NCI-H1436 treated with DMSO at 0.1 percent for 48 hours (cell line): ENCODE data around the gene DIAPH3.

ENCODE experiments used
- DNase-seq: peaks from one replicate; lab custom pipeline; 2025; lab: John Stamatoyannopoulos, UW

The DIAPH3 gene

DNA sequence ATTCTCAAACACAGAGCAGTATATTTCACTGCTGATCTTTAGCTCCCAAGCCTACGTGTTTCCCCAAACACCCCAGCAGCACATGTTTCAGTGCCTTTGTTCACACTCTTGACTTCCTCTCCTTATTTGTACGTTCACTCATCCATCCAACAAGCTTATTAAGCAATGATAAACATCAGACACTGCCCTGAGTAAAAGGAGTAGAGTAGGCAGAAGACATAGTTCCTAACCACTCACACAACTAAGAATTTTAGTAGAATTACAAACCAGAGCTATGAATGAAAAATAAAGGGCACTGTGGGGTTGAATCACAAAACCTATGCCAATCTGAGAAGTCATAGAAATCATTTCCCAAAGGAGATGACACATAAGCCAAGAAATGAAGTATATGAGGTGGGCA is 213.5 kb downstream of the DIAPH3 start:
- DNase-seq = no peak

DNA sequence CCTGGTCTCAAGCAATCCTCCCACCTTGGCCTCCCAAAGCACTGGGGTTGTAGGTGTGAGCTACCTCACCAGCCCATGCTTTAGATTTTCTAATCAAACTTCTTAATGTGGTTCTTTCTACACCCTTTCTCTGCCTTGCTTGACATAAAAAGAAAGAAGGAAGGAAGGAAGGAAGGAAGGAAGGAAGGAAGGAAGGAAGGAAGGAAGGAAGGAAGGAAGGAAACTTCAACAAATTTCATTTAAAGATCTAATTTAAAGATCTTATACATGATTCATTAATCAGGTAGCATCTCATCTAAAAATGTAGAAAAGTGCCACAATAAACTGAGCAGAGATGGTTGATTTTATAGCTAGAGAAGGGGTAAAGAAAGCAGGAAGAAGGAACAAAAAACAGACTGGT is 215.0 kb downstream of the DIAPH3 start:
- no peak for DNase-seq

DNA sequence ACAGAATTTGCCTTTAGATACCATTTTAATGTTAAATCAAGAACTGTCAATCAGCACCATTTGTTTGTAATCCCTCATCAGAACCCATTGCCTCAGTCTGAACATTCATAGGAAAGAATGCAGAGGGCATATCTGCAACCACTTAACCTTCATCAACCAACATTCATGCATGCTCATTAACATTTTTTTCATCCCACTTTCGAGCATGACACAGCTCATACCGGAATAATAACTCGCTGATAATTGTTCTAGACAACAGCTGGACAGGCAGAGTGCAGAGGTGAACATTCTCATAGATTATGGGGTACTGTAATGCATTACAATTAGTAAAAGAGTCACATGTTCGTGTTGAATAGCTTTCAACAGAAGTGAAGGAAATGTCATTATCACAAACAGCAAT is 216.8 kb downstream of the DIAPH3 start:
- no peak for DNase-seq

DNA sequence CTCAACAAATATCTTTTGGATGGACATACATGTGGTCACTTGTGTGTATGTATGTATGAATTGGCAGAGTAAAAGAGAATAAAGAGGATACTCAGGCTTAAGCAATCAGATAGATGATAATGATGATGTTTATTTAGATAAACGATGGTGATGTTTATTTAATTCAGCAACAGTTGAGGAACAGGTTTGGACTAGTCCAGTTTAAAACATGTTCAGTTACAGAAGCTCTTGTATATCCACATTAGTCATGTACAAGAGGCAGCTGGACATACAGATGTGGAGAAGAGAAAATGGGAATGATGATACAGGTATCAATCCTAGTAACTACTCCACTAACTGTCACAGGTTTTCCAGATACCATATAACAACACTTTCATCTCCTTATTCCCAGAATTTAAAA is 232.1 kb downstream of the DIAPH3 start:
- DNase-seq = no peak

DNA sequence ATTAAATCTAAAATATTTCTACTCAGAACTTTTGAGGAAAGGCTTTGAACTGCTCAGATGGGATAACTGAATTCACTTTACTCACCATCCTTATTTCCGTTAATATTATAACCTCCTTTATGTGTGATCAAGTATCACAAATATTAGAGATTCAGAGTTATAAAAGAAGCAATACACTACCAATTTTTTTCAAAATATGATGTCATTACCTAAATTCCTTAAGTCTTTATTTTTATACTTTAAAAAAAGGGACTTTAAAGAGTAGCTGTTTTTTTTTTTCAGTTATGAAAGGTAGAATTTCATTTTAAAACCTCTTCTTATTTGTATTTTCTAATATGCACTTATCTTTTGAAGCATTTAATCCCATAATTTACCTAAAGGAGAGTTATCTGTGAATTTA is 239.5 kb downstream of the DIAPH3 start:
- no peak for DNase-seq

DNA sequence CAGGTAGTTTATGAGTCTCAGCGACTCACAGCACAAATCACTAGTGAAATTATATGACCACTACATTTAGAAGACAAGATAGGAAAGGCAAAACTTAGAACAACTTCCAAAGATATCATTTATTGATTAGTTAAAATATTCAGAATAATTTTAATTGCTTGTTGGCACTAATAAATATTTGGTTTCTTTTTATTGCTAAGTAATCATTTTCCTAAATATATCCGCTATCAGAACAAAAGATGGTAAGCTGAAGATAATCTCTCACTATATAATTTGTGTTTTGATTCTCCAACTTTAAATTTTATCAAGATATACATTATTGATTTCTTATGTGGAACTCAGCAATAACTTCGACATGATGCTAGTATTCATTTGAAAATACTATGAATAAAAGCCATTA is 248.5 kb downstream of the DIAPH3 start:
- no peak for DNase-seq

DNA sequence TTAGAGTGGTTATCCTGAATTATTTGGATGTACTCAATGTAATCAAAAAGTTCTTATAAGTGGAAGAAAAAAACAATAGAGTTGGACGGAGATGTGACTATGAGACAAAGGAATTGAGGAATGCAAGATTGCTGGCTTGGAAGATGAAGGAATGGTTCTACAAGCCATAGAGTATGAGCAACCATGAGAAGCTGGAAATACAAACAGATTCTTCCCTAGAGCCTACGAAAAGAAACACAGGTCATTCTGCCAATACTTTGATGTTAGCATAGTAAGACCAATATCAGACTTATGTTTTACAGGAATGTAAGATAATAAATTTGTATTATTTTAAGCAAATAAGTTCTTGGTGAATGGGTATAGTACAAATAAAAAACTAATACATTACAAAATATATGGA is 249.2 kb downstream of the DIAPH3 start:
- DNase-seq = no peak

DNA sequence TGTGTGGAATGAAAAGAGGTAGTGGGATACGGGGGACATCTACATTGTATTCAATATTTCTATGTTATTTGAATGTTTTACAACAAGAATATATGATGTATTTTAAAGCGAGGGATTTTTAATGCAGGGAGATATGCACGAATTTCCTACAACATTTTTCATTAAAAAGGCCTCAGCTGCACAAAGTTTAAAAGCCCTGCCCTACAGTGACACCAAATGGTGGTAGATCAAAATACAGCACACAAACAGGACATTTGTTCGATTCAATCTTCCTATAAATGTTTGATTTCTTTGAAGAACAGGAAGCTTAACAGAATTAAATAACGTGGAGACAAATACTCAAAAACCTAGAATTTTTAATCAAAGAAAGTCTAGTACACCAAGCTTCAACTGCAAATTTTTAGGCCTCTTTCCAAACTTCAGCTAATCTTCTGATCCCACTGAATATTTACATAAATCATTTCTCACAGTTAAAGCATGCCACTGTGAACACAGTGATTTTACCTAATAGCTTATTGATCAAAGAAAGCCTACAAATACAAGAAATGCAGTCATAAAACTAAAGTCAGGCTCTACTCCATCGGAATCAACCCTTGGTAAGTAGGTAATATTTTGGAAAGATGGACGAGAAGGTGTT is 257.2 kb downstream of the DIAPH3 start:
- DNase-seq = no peak

DNA sequence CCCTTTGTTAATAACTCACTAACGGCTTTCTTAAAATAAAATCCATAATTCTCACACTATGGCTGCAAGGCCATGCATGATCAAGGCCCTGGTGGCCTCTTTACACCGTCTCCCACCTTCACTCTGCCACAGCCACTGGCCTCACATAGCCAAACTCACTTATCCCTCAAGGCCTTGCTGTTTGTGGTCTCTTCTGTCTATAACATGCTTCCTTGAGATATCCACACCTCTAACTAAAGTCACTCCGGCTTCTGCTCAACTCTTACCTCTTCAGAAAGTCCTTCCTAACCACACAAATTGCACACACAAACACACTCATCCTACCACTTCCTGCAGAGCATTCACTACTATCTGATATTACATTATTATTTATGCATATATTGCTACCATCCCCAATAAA is 262.5 kb downstream of the DIAPH3 start:
- DNase-seq = no peak

DNA sequence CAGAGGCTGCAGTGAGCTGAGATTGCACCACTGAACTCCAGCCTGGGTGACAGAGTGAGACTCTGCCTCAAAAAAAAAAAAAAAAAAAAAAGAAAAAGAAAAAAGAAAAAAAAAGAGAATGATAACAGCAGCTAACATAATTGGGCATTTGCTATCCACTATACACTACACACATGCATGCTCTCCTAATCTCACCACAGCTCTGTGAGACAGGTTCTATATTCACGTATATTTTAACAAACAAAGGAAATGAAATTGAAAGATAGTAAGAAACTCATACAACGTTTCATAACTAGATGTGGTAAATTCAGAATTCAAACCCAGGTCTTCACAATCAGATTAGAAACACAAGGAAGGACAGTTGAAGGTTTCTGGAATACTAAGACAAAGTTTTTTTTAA is 265.7 kb downstream of the DIAPH3 start:
- no peak for DNase-seq

DNA sequence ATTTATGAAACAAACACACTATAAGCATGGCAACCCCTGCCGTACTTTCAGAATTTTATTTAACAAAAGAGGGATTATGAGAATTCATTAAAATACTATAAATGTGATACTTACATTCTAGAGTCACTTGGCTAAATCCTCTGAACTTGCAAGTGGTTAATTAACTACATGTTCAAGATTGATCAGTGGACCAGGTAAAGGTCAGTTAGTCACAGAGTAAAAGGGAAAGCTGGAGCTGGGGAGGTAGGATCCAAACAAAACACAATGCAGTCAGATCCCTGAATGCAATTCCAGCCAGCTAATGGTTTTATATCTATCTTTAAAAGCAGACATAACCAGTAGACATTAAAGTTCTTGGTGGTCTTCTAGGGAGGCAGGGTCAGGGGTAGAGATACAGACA is 270.5 kb downstream of the DIAPH3 start:
- DNase-seq = no peak

DNA sequence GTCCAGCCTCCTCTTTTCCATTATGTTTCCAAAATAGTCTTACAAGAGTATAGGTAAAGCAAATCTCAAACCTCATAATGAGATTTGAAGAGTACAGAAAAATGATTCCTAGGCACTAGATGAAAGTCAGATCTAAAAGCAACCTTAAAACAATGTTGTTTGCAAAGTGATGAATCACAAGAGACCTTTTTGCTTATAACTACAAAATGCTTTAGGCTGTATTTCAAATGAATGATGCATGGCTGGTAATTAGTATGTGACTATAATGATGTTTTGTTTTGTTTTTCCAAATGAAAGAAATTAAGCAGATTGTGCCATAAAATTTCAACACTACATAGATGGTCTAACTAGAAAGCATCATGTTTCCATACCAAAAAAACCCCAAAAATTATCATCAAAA is 272.7 kb downstream of the DIAPH3 start:
- DNase-seq = no peak

DNA sequence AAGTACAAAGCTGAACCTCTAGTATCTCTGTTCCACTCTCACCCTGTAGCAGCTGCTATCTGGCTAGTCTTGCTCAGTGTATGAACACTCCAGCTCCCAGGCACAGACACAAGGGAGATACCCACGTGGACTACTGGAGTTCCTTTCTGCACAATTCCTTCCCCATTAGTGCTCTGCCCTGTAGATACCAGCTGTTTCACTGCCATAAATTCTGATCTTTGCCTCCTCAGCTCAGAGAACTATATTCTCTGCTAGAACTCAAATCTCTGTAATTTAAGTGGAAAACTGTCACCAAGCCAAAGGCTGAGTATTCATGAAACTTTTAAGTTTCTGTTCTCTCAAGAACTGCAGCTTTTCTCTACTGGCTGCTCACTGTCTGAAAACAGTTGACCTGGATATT is 273.7 kb downstream of the DIAPH3 start:
- no peak for DNase-seq

DNA sequence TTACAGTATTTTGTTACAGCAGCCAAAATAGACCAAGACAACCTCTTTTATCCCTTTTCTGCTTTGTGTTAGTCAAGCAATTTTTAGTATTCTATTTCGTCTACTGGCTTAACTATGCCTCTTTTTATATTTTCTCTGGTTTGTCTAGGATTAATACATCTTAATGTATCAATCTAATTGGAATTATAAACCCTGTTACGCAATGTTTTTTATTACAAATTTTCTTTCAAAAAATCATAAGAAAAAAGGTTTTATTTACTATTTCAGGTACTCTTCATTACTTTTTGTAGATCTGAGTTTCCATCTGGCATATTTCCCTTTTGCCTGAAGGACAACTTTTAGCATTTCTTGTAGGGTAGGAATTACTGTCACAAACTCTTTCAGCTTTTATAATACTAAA is 275.3 kb downstream of the DIAPH3 start:
- DNase-seq = no peak

DNA sequence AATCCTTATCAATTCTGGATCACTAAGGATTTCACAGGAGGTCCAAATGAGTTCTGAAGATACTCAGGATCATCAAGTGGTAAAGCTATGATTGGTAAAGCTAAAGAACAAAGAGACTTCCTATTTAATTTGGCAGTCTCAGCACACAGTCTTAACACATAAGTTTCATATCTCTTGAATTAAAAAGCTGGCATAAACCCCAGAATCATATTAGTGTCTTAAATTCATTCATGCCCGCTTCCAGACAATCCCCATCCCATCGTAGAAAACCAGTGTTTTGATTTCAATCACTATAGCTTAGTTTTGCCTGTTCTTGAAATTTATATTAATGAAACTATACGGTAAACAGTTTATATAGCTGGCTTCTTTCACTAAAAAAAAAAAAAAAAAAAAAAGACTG is 278.7 kb downstream of the DIAPH3 start:
- DNase-seq = no peak

DNA sequence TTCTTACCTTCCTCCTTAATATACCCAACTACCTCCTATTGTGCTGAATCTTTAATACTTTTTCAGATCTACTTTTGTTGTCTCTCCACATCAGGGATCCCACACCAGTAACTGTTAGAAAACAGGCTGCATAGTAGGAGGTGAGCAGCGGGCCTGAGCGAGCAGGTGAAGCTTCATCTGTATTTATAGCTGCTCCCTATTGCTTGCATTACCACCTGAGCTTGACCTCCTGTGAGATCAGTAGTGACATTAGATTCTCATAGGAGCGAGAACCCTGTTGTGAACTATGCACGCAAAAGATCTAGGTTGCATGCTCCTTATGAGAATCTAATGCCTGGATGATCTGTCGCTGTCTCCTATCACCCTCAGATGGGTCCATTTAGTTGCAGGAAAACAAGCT is 279.8 kb downstream of the DIAPH3 start:
- DNase-seq = no peak

DNA sequence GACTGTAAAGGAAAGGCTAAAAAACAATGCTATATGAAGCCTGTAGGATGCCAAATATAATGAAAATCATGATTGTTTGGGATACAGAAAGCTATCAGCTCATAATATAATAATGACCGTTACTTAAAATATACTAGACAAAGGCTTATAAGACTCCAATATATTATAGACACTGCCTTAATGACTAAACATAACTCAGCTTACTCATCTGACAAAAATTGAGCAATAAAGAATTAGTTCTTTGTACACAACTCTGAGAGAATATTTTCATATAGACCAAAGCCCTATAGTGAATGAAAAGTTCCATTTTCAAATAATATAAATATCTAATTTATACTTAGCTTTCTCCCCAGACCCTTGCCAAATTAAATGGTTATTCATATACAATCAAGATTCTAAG is 283.3 kb downstream of the DIAPH3 start:
- no peak for DNase-seq

DNA sequence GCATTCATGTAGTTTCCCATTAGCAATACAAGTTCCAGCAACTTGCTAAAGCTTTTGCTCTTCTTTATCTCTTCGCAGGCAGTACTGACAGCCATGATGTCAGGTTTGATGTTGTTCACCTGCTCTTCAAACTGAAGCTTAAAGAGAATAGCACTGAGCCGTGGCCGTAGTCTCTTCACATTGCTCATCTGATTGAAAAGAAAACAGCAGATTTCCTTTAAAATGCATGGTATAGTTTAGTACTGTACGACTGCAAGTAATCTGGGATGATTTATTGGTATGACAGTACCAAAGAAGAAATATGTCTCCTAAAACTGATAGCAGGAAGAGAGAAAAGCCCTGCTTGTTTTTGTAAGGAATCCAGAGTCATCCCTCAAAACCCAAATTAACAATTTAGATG is 284.4 kb downstream of the DIAPH3 start:
- DNase-seq = no peak

DNA sequence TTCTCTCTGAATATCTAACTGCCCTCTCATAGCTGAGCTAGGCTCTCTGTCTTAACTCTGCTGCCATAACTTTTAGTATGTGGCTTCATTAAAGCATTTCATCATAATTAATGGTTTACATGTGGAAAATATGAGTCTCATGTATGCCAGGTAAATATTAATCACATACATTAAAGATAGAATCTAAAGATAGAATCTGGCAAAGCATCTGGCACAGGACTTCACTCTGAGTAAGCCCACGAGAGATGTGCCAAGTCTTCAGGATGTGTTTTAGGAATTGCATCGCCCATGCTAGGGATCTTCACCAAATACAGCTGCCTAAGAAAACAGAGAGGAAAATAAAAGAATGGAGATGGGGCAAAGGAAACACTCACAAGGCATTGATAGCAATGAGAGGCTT is 285.8 kb downstream of the DIAPH3 start:
- no peak for DNase-seq

DNA sequence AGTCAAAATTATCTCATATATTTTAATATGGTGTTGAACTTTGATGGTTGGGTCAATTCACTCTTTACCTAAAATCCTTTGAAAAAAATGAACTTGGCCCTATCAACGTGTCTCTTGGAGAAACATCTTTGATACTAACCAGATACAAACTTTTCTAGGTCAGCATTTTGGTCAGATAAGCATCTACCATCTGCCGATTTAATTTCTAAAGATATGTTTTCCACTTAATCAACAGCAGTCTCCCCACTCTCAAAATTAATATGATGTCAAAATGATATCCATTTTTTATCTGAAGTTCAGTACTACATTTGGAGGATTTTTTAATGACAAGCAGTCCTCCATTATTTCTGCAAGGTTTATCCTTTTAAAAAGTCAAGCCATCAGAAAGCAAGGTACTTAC is 288.8 kb downstream of the DIAPH3 start:
- DNase-seq = no peak

DNA sequence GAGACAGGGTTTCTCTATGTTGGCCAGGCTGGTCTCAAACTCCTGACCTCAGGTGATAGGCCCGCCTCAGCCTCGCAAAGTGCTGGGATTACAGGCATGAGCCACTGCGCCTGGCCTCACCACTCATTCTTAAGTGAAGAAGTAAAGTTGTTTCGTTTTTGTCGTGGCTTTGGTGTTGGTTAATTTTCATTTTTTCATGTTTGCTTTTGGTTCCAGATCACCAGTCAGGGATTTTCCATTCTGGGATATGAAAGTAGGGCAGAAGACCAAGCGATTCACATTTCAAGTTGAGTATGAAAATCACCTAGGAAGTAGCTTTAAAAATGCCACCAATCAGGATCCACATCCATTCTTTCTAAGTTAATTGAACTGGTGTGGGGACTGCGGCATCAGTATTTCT is 289.9 kb downstream of the DIAPH3 start:
- DNase-seq = no peak

DNA sequence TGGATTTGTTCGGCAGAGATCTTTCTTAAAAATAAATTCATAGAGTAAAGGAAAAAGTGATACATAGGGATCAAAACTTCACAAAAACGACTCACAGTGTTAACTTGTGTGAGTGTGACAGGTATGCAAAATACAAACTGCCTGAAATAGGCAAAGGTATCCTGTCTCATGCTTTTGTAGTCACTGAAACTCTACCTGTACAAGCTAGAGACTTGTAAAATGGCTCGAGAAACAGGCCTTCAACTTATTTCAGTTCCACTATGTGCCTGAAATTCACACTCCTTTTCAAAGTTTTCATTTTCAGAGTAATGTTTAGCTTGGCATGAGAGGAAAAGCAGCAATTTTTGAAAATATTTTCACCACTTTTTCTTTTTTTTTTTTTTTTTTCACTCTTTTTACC is 290.4 kb downstream of the DIAPH3 start:
- no peak for DNase-seq

DNA sequence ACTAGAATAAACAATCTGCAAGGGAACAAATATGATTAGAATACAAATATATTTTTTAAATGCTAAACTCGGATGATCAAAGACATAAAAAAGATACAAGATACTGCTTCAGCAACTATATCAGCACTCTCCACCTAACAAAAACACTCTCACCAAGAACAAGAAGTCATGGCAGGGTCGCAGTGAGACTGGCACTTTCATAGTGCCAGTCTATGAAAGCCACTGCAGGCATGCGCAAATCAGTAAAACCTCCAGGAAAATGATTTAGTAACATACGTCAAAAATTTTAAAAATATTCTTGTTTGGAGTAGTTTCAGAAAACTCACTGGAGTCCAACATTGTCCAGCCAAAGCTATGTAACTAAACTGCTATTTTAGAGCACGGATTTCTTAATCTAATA is 295.9 kb downstream of the DIAPH3 start:
- no peak for DNase-seq

DNA sequence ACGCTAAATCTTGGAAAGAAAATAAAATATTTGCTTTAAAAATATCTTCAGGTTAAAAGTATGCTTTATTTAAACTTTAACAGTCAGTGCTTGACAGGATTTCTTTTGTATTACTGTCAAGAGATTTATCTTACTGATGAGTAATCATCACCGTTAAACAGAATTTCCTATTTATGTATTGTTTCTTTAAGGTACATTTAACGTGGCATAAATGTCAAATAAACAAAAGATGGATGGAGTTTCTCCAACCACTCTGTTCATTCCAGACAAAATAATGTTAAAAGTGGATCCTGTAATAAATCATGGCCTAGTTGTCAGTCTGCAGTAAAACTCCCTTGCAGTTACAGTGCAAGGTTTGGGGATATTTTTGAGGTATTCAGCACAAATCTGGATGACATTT is 298.3 kb downstream of the DIAPH3 start:
- DNase-seq = no peak

DNA sequence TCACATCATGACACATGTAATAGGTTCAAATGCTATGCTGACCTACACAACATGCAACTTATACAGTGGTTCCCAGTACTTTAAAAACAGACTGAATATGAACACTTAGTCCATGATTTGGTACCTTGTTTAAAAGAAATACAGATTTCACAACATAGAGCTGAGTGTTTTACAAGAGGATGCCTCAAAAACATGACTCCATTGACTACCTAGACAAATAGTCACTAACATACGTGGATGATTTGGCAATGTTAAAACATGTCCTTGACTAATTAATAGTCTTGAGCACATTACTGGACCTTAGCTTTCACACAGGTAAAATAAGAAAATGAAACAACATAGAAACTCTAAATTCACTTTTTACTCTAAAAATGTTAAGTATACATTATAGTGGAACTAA is 300.1 kb downstream of the DIAPH3 start:
- DNase-seq = no peak
